ENCODE results near the gene DOCK2. TPM values are rescaled to one million over a fixed set of nuclear protein-coding genes. Genes with fewer than 3 reads are reported as not detected.
"Not testable (repeated sequence)": the region's sequence is repeated elsewhere in the genome, so short reads cannot be mapped to it uniquely, and the experiment has no call there.

DOCK2 gene
- total and polyA plus RNA-seq, 2 donors from 2014 or later: 1.0 to 42.0 TPM

- Histone ChIP-seq H3K9me3 (ENCODE audit: control insufficient read depth in 2 of 3, insufficient read depth in 1 of 3, low read length in 3 of 3) (no peaks in the 10 kb centered on the region), H3K9ac (ENCODE audit: low read length in 3 of 3) (no peak overlapping the region), H3K27me3 (ENCODE audit: control insufficient read depth, insufficient read depth, low read length) (no peaks in the 10 kb centered on the region), H3K27ac (ENCODE audit: low read depth in 2 of 2, low read length in 2 of 2) (no peak overlapping the region), H3K36me3 (ENCODE audit: control insufficient read depth in 2 of 3, insufficient read depth in 3 of 3, low read length in 3 of 3) (no peaks in the 10 kb centered on the region), H3K4me1 (ENCODE audit: control insufficient read depth in 2 of 3, insufficient read depth in 2 of 3, low read depth in 1 of 3, low read length in 3 of 3) (no peaks in the 10 kb centered on the region), H3K4me3 (ENCODE audit: low read length in 3 of 3) (no peak overlapping the region)
- intact Hi-C loops (cut with DNase I): no loop called here
- DNase-seq (no peak), FAIRE-seq (no peak)
- TF ChIP-seq, protein P1, sequence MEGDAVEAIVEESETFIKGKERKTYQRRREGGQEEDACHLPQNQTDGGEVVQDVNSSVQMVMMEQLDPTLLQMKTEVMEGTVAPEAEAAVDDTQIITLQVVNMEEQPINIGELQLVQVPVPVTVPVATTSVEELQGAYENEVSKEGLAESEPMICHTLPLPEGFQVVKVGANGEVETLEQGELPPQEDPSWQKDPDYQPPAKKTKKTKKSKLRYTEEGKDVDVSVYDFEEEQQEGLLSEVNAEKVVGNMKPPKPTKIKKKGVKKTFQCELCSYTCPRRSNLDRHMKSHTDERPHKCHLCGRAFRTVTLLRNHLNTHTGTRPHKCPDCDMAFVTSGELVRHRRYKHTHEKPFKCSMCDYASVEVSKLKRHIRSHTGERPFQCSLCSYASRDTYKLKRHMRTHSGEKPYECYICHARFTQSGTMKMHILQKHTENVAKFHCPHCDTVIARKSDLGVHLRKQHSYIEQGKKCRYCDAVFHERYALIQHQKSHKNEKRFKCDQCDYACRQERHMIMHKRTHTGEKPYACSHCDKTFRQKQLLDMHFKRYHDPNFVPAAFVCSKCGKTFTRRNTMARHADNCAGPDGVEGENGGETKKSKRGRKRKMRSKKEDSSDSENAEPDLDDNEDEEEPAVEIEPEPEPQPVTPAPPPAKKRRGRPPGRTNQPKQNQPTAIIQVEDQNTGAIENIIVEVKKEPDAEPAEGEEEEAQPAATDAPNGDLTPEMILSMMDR (IDR thresholded peaks at IDR 0.05; ENCODE audit: borderline replicate concordance, extremely low read depth, insufficient read depth): no peak
These were observed 84.7 kb downstream of the DOCK2 start for GRCh38 chr5:169721771-169722170.

DNA sequence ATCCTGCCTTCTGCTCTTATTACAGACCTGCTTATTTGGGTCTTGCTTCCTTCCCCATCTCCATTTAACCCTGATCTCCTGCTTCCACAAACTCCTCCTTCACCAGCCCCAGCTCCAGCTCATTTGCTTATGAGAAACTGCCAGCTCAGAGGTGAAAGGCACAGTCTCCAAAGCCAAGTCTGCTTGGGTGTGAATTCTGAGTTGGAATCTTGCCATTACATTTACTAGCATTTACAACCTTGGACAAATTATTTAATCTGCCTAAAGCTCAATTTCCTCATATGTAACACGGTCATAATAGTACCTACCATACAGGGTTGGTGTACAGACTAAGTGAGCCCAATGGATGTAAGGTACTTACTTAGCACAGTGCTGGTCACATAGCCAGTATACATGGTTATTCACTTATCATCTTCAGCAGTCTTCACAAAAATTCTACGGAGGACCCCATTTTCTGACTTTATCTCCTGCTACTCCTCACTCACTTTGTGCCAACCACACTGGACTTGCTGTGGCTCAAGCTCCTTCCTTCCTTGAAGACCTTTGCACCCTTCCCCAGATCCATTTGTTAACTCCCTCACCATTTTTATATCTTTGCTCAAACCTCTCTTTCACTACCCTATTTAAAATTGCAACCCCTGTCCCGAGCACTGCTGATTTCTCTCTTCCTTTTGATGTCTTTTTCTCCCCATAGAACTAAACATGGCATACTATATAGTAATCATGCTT lies 86.2 kb downstream of the DOCK2 start:
- intact Hi-C loops (cut with DNase I): no loop called here
- Histone ChIP-seq H3K4me1 (ENCODE audit: control insufficient read depth in 2 of 3, insufficient read depth in 2 of 3, low read depth in 1 of 3, low read length in 3 of 3) (no peaks in the 10 kb centered on the region), H3K27me3 (ENCODE audit: control insufficient read depth, insufficient read depth, low read length) (no peaks in the 10 kb centered on the region), H3K4me3 (ENCODE audit: low read length in 3 of 3) (no peak overlapping the region), H3K9ac (ENCODE audit: low read length in 3 of 3) (no peak overlapping the region), H3K27ac (ENCODE audit: low read depth in 2 of 2, low read length in 2 of 2) (no peak overlapping the region), H3K9me3 (ENCODE audit: control insufficient read depth in 2 of 3, insufficient read depth in 1 of 3, low read length in 3 of 3) (no peaks in the 10 kb centered on the region), H3K36me3 (ENCODE audit: control insufficient read depth in 2 of 3, insufficient read depth in 3 of 3, low read length in 3 of 3) (no peaks in the 10 kb centered on the region)
- TF ChIP-seq, protein P1 (IDR thresholded peaks at IDR 0.05; ENCODE audit: borderline replicate concordance, extremely low read depth, insufficient read depth): no peak
- DNase-seq (no peak), FAIRE-seq (no peak)

GRCh38 chr5:169724303-169725087 lies 87.4 kb downstream of the DOCK2 start:
- no peaks in the 10 kb centered on the region for H3K9me3 ChIP-seq (ENCODE audit: control insufficient read depth in 2 of 3, insufficient read depth in 1 of 3, low read length in 3 of 3)
- DNase-seq (no peak), FAIRE-seq (no peak)
- H3K27me3 ChIP-seq (ENCODE audit: control insufficient read depth, insufficient read depth, low read length): no peaks in the 10 kb centered on the region
- intact Hi-C loops (cut with DNase I): no loop called here
- TF ChIP-seq, protein P1 (IDR thresholded peaks at IDR 0.05; ENCODE audit: borderline replicate concordance, extremely low read depth, insufficient read depth): no peak
- H3K27ac ChIP-seq (ENCODE audit: low read depth in 2 of 2, low read length in 2 of 2): no peak overlapping the region
- H3K4me3 ChIP-seq (ENCODE audit: low read length in 3 of 3): no peak overlapping the region
- no peaks in the 10 kb centered on the region for H3K36me3 ChIP-seq (ENCODE audit: control insufficient read depth in 2 of 3, insufficient read depth in 3 of 3, low read length in 3 of 3)
- H3K9ac ChIP-seq (ENCODE audit: low read length in 3 of 3): no peak overlapping the region
- no peaks in the 10 kb centered on the region for H3K4me1 ChIP-seq (ENCODE audit: control insufficient read depth in 2 of 3, insufficient read depth in 2 of 3, low read depth in 1 of 3, low read length in 3 of 3)

DNA sequence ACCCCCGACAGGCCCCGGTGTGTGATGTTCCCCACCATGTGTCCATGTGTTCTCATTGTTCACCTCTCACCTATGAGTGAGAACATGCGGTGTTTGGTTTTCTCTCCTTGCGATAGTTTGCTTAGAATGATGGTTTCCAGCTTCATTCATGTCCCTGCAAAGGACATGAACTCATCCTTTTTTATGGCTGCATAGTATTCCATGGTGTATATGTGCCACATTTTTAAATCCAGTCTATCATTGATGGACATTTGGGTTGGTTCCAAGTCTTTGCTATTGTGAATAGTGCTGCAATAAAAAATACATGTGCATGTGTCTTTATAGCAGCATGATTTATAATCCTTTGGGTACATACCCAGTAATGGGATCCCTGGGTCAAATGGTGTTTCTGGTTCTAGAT lies 88.6 kb downstream of the DOCK2 start:
- H3K4me3 ChIP-seq (ENCODE audit: low read length in 3 of 3); intact Hi-C loops (cut with DNase I); DNase-seq; H3K36me3 ChIP-seq (ENCODE audit: control insufficient read depth in 2 of 3, insufficient read depth in 3 of 3, low read length in 3 of 3); H3K27me3 ChIP-seq (ENCODE audit: control insufficient read depth, insufficient read depth, low read length); H3K4me1 ChIP-seq (ENCODE audit: control insufficient read depth in 2 of 3, insufficient read depth in 2 of 3, low read depth in 1 of 3, low read length in 3 of 3); H3K27ac ChIP-seq (ENCODE audit: low read depth in 2 of 2, low read length in 2 of 2); H3K9me3 ChIP-seq (ENCODE audit: control insufficient read depth in 2 of 3, insufficient read depth in 1 of 3, low read length in 3 of 3); FAIRE-seq; H3K9ac ChIP-seq (ENCODE audit: low read length in 3 of 3): not testable (repeated sequence)

Measured in kidney (tissue), 14 donors.